ENCODE measurements around the gene TCAP.

Gene TCAP, protein sequence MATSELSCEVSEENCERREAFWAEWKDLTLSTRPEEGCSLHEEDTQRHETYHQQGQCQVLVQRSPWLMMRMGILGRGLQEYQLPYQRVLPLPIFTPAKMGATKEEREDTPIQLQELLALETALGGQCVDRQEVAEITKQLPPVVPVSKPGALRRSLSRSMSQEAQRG

DNA sequence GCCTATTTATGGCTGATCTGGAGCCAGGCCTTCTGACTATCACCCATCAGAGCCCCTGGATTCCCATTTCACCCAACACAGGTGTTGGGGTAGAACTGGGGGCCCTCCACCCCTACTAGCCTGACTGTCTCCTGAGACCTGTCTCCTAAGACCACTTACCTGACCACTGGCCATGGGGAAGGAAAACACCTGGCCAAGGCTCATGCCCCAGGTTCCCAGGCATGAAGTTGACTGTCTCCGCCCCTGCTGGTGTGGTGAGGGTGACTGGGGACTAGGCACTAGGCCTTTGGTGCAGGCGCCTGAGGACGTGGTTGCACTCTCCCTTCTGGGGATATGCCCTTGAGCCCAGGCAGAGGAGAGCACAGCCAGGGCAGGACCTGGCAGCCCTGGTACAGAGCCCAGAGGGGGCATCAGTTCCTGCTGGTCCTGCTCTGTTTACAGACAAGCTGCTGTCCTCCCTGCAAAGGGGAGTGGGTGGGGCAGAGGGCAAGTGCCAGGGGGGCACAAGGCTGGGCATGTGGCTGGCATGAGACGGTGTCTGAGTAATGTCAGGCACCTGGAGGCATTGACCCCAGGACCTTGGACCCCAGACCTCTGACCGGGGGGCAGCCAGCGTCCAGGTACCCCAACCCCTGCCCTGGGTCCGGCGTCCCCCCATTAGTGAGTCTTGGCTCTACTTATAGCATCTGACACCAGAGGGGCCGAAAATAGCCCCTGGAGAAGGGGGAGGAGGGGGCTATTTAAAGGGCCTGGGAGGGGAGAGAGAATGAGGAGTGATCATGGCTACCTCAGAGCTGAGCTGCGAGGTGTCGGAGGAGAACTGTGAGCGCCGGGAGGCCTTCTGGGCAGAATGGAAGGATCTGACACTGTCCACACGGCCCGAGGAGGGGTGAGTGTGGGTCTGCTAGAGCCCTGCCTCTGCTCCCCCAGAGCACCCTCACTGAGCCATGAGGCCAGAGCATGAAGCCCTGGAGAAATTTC, at the start of gene TCAP:
Gene TCAP (plus strand): TSS at position 769 of the 981 bp plus-strand sequence. CDS start 11 bp downstream, at position 780.
- TF ChIP-seq, protein P1, sequence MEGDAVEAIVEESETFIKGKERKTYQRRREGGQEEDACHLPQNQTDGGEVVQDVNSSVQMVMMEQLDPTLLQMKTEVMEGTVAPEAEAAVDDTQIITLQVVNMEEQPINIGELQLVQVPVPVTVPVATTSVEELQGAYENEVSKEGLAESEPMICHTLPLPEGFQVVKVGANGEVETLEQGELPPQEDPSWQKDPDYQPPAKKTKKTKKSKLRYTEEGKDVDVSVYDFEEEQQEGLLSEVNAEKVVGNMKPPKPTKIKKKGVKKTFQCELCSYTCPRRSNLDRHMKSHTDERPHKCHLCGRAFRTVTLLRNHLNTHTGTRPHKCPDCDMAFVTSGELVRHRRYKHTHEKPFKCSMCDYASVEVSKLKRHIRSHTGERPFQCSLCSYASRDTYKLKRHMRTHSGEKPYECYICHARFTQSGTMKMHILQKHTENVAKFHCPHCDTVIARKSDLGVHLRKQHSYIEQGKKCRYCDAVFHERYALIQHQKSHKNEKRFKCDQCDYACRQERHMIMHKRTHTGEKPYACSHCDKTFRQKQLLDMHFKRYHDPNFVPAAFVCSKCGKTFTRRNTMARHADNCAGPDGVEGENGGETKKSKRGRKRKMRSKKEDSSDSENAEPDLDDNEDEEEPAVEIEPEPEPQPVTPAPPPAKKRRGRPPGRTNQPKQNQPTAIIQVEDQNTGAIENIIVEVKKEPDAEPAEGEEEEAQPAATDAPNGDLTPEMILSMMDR (IDR thresholded peaks at IDR 0.05; ENCODE audit: control insufficient read depth, insufficient read depth, low read depth, low read length, missing control alignments), result no peak
- H3K4me3 ChIP-seq (ENCODE audit: control insufficient read depth, low read depth, low read length), result no peak within 1 kb of the TSS
- no peak for DNase-seq (ENCODE audit: low read depth)

- no peak for DNase-seq (ENCODE audit: low read depth)
- H3K4me3 ChIP-seq (ENCODE audit: control insufficient read depth, low read depth, low read length), result no peak overlapping the region
- TF ChIP-seq, protein P1 (IDR thresholded peaks at IDR 0.05; ENCODE audit: control insufficient read depth, insufficient read depth, low read depth, low read length, missing control alignments), result no peak
Measured at GRCh38 chr17:39615434-39615833, 49.7 kb upstream of the TCAP start.

DNA sequence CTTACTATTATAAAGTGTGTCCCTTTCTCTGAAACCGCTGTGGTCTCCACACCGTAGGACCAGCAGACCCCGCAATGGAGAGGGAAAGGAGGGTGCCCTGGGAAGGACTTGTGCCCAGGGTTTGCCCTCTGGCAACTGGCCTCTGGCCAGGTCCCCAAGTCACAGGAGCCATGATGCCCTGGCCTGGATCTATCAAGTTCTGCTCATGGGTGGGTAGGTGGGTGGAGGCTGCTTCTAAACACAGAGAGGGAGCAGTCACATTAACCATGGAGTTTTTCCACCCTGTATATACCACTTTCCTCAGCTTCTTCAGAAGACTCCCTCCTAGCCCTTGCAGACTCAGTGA, 48.1 kb upstream of the TCAP start:
- TF ChIP-seq, protein P1 (IDR thresholded peaks at IDR 0.05; ENCODE audit: control insufficient read depth, insufficient read depth, low read depth, low read length, missing control alignments), result no peak
- DNase-seq (ENCODE audit: low read depth), result no peak
- H3K4me3 ChIP-seq (ENCODE audit: control insufficient read depth, low read depth, low read length), result no peak overlapping the region

DNA sequence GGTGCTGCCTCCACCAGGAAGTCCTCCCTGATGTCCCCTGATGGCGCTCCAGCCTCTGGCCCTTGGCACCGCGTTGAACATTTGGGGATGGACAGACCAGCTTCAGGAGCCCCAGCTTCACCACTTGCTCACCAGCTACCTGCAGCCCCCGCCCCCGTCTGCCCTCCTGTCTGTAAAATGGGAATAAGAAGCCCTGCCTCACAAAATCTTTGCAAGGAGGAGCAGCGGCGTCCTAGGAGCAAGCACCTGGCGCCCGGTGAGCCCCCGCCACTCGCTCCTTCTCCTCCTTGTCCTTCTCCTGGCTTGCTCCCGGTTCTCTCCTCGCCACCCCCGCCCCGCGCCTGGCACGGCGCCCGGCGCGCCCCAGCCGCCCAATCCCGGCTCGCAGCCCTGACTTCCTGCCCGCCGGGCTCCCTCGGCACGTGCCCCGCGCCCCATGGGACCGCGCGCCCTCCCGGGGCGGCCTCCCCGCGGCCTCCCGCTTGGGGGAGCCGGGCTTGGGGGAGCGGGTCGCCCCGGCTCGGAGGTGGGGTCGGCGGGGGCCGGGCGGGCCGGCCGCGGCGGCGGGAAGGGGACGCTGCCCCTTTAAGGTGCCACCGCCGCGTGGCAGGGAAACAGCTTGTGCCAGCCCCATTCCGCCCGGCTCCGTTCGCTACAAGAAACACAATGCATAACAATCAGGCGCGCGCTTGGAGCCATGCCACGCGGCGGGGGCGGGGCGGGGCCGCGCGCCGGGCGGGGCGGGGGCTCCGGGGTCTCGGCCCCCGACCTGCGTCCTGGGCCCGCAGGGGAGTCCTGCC, 47.5 kb upstream of the TCAP start:
- TF ChIP-seq, protein P1 (IDR thresholded peaks at IDR 0.05; ENCODE audit: control insufficient read depth, insufficient read depth, low read depth, low read length, missing control alignments), result no peak
- peak overlapping the region; percentile 52 for H3K4me3 ChIP-seq (ENCODE audit: control insufficient read depth, low read depth, low read length)
- DNase-seq (ENCODE audit: low read depth), result no peak

DNA sequence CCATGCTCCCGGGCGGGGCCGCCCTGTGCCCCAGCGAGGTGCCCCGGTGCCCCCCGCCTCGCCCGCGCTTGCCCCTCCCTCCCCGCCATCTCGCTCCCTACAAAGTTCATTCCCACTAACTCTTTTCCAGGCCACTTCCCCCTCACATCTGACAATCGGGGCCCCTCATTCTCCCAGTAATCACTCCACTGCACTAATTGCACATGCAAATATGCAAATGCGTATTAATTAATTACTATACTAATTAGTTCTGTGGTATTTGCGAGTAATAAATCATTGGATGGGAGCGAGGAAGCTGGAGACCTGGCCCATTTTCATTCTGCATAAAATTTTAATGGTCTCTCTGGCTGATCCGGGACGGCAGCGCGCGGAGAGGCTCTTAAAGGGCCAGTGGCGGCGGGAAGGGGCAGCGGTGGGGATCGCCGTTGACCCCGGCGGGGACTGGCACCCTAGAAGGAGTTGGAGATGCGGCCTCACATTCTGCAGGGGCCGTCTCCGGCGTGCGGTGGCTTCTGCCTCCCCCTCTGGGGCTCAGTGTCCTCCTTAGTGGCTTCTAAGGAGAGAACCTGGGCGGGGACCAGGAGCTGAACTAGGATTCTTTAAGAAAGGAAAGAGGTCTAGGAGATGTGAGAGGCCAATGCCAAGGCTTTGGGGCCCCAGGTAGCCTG, 46.8 kb upstream of the TCAP start:
- peak overlapping the region; percentile 52 for H3K4me3 ChIP-seq (ENCODE audit: control insufficient read depth, low read depth, low read length)
- TF ChIP-seq, protein P1 (IDR thresholded peaks at IDR 0.05; ENCODE audit: control insufficient read depth, insufficient read depth, low read depth, low read length, missing control alignments), result no peak
- no peak for DNase-seq (ENCODE audit: low read depth)
